ENCODE results near the gene SIGMAR1. TPM values are rescaled to one million over a fixed set of nuclear protein-coding genes. Genes with fewer than 3 reads are reported as not detected.

The SIGMAR1 gene
- polyA plus RNA-seq, 1 donor from 2014 or later = 52.5 TPM

GRCh38 chr9:34590381-34591247, 47.0 kb downstream of the SIGMAR1 start:
- Histone ChIP-seq H3K4me2 (ENCODE audit: low read length) (peak overlapping the region; percentile 44), H3K9me3 (ENCODE audit: low read length) (no peaks in the 10 kb centered on the region), H3K9ac (ENCODE audit: low read length) (peak overlapping the region; percentile 80), H3K9me2 (ENCODE audit: insufficient read depth, low read length) (no peaks in the 10 kb centered on the region), H2AFZ (ENCODE audit: low read depth, low read length) (peak overlapping the region; percentile 83), H3K36me3 (ENCODE audit: insufficient read depth, low read length) (no peaks in the 10 kb centered on the region), H3K79me2 (replicated peaks; ENCODE audit: insufficient read depth, low read length) (peaks cover 37% of the 10 kb centered on the region), H3K27me3 (ENCODE audit: insufficient read depth, low read depth, low read length) (peaks cover 26% of the 10 kb centered on the region), H4K20me1 (ENCODE audit: insufficient read depth) (peaks cover 5% of the 10 kb centered on the region), H3F3A (ENCODE audit: insufficient read depth, low read length, poor library complexity, severe bottlenecking) (no peaks in the 10 kb centered on the region), H3K27ac (ENCODE audit: low read length) (peak overlapping the region; percentile 51), H3K4me3 (ENCODE audit: low read length) (peak overlapping the region; percentile 98)
- TF ChIP-seq EP300 (conservative IDR thresholded peaks at IDR 0.05; ENCODE audit: poor library complexity, severe bottlenecking) = no peak
- no peak for TF ChIP-seq POLR2AphosphoS5 (IDR thresholded peaks at IDR 0.05)
- no peak for TF ChIP-seq CTCF (IDR thresholded peaks at IDR 0.05; ENCODE audit: poor library complexity, severe bottlenecking)
- TF ChIP-seq TAF1 (IDR thresholded peaks at IDR 0.05; ENCODE audit: low read depth) = no peak
- TF ChIP-seq REST (IDR thresholded peaks at IDR 0.05; ENCODE audit: borderline replicate concordance) = no peak
- TF ChIP-seq RAD21 (conservative IDR thresholded peaks at IDR 0.05) = no peak
- TF ChIP-seq SMC3 (conservative IDR thresholded peaks at IDR 0.05; ENCODE audit: poor library complexity) = no peak
- no peak for TF ChIP-seq MXI1 (conservative IDR thresholded peaks at IDR 0.05; ENCODE audit: poor library complexity, severe bottlenecking)
- no peak for TF ChIP-seq EZH2 (IDR thresholded peaks at IDR 0.05; ENCODE audit: borderline replicate concordance, insufficient read depth, low read length, poor library complexity, severe bottlenecking)

- TF ChIP-seq POLR2AphosphoS5 (IDR thresholded peaks at IDR 0.05) (peak; percentile 62), REST (IDR thresholded peaks at IDR 0.05; ENCODE audit: borderline replicate concordance) (peak; percentile 61), TAF1 (IDR thresholded peaks at IDR 0.05; ENCODE audit: low read depth) (no peak), SMC3 (conservative IDR thresholded peaks at IDR 0.05; ENCODE audit: poor library complexity) (peak; percentile 49), EP300 (conservative IDR thresholded peaks at IDR 0.05; ENCODE audit: poor library complexity, severe bottlenecking) (peak; percentile 54), CTCF (IDR thresholded peaks at IDR 0.05; ENCODE audit: poor library complexity, severe bottlenecking) (no peak), EZH2 (IDR thresholded peaks at IDR 0.05; ENCODE audit: borderline replicate concordance, insufficient read depth, low read length, poor library complexity, severe bottlenecking) (no peak), RAD21 (conservative IDR thresholded peaks at IDR 0.05) (peak; percentile 10), MXI1 (conservative IDR thresholded peaks at IDR 0.05; ENCODE audit: poor library complexity, severe bottlenecking) (peak; percentile 77)
- no peaks in the 10 kb centered on the region for H3F3A ChIP-seq (ENCODE audit: insufficient read depth, low read length, poor library complexity, severe bottlenecking)
- H4K20me1 ChIP-seq (ENCODE audit: insufficient read depth) = peaks cover 5% of the 10 kb centered on the region
- H3K9me3 ChIP-seq (ENCODE audit: low read length) = no peaks in the 10 kb centered on the region
- H2AFZ ChIP-seq (ENCODE audit: low read depth, low read length) = peak within 1 kb of the TSS; percentile 83
- H3K4me2 ChIP-seq (ENCODE audit: low read length) = peak within 1 kb of the TSS; percentile 92
- H3K27me3 ChIP-seq (ENCODE audit: insufficient read depth, low read depth, low read length) = peaks cover 26% of the 10 kb centered on the region
- H3K27ac ChIP-seq (ENCODE audit: low read length) = peak within 1 kb of the TSS; percentile 75
- H3K79me2 ChIP-seq (replicated peaks; ENCODE audit: insufficient read depth, low read length) = peaks cover 45% of the 10 kb centered on the region
- H3K36me3 ChIP-seq (ENCODE audit: insufficient read depth, low read length) = no peaks in the 10 kb centered on the region
- no peaks in the 10 kb centered on the region for H3K9me2 ChIP-seq (ENCODE audit: insufficient read depth, low read length)
- H3K4me3 ChIP-seq (ENCODE audit: low read length) = peak within 1 kb of the TSS; percentile 98
- peak within 1 kb of the TSS; percentile 80 for H3K9ac ChIP-seq (ENCODE audit: low read length)
These were observed 47.8 kb downstream of the SIGMAR1 start, which contains the start of gene CNTFR for GRCh38 chr9:34589636-34590380. Gene CNTFR, minus strand, starts transcription at chr9:34589724. Its CDS starts 20,743 bp downstream, at chr9:34568981.
